NCI-H446 treated with DMSO at 0.1 percent for 48 hours (cell line): ENCODE measurements around the gene PRKD1.
"Not testable (repeated sequence)": the region's sequence is repeated elsewhere in the genome, so short reads cannot be mapped to it uniquely, and the experiment has no call there.

Source experiments
- DNase-seq: peaks from one replicate; lab custom pipeline; 2025; lab: John Stamatoyannopoulos, UW

PRKD1 gene

GRCh38 chr14:29799464-29800095 lies 128.1 kb downstream of the PRKD1 start:
- DNase-seq, result no peak

DNA sequence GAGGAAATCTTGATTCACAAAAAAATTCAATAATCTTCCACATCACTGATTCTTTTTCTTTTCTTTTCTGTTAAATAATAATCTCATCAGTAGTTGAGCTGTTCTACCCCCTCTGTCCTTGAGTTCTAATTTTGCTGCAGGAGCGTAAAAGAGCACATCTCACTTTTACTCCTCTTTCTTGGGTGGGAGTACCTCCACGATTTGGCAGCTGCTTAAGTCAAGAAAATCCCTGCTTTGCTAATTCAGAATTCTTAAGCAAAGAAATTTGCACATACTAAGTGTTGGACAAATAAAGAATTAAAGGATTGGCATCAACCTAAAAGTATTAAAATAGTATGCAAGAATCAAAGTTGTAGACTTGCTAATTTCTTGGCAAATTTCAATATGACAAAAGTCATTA lies 128.8 kb downstream of the PRKD1 start:
- no peak for DNase-seq

GRCh38 chr14:29798108-29798663 lies 129.5 kb downstream of the PRKD1 start:
- DNase-seq, result no peak

- DNase-seq, result no peak
Measured at GRCh38 chr14:29796853-29797252, 130.8 kb downstream of the PRKD1 start.

DNA sequence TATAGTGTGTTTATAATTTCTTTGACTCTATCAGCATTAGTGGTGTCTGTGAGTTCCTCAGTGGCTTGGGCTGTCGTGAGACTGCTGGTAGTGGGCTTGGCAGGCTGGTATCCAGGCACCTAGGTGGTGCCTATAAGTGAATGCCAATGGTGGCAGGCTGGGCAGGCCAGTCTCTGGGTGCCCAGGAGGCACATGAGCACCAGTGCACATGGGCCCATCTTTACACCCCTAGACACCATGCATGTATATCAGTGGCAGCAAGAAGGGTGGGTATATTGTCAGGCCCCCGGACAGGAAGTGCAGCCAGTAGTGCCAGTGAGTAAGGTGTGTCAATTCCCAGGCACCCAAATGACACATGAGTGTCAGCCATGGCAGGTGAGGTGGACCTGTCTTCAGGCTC lies 138.2 kb downstream of the PRKD1 start:
- DNase-seq, result no peak

DNA sequence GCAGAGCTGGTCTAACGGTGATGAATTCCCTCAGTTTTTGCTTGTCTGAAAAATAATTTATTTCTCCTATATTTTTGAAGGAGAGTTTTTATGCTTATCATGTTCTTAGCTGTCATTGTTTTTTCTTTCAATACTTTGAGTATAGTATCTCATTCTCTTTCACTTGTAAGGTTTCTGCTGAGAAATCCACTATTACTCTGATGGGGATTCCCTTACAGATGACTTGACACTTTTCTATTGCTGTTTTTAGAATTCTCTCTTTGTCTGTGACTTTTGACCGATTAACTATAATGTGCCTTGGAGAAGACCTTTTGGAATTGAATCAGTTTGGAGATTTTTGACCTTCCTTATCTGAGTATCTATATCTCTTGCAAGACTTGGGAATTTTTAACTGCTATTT lies 139.6 kb downstream of the PRKD1 start:
- no peak for DNase-seq

DNA sequence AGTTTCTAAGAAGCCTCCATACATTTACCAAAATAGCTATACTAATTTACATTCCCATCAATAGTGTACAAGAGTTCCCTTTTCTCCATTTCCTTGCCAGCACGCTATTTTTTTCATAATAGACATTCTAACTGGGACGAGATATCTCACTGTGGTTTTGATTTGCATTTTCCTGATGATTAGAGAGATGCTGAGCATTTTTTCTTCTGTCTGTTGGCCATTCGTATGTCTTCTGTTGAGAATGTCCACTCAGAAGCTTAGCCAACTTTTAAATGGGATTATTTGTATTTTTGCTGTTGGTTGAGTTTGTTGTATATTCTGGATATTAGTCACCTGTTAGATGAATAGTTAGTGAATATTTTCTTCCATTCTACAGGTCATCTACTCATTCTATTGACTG lies 144.1 kb downstream of the PRKD1 start:
- no peak for DNase-seq

GRCh38 chr14:29782041-29782440 lies 145.6 kb downstream of the PRKD1 start:
- DNase-seq, result no peak

- DNase-seq, result not testable (repeated sequence)
Measured at GRCh38 chr14:29777142-29777541, 150.5 kb downstream of the PRKD1 start.

- no peak for DNase-seq
Measured at GRCh38 chr14:29773990-29774389, 153.7 kb downstream of the PRKD1 start.

GRCh38 chr14:29763342-29763858 lies 164.2 kb downstream of the PRKD1 start:
- DNase-seq, result no peak

GRCh38 chr14:29759521-29760340 lies 167.9 kb downstream of the PRKD1 start:
- no peak for DNase-seq

DNA sequence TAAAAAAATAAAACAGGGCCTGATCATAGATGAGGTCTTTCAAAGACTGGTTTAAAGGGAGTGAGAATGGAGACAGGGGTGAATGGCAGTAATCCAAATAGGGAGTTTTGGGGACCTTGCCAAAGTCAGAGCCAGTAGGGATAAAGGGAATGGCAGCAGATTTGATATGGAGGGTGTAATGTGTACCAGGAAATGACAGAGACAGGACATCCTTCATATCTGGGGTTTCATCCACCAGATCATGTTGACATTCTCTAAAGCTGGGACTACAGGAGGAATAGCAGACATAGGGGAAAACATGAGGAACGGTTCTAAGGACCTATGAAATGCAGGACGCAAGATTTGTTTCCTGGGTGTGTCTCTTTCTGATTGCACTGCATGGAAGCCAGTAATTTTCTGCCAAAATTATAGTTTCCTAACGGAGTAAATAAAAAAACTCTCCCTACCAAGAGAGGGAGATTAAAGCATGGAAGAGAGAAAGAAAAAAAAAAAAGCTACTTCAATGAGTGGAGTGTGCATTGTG lies 169.9 kb downstream of the PRKD1 start:
- DNase-seq, result no peak

DNA sequence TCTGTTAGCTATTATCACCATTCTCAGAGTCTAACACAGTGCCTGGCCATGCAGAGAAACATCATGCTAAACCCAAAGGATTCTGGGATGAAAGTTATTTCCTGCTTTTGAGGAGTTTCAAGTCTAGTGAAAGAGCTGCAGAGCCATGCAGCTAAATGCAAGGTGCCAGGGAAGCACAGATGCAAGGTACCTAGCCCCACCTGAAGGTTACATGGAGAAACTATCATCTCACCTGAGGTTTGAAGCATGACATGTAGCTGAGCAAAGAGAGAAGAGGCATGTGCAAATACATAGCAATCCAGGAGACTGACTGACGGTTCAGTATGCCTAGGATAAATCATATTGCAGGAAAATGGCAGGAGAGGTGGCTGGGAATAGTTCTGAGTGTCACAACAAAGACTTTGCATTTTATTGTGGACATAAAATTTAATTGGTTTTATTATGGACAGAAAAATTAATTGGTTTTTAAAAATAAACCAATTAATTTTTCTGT lies 170.4 kb downstream of the PRKD1 start:
- no peak for DNase-seq

- no peak for DNase-seq
Measured at GRCh38 chr14:29756019-29756385, 171.6 kb downstream of the PRKD1 start.

GRCh38 chr14:29755311-29756018 lies 172.2 kb downstream of the PRKD1 start:
- DNase-seq, result no peak

GRCh38 chr14:29754134-29754533 lies 173.5 kb downstream of the PRKD1 start:
- no peak for DNase-seq

DNA sequence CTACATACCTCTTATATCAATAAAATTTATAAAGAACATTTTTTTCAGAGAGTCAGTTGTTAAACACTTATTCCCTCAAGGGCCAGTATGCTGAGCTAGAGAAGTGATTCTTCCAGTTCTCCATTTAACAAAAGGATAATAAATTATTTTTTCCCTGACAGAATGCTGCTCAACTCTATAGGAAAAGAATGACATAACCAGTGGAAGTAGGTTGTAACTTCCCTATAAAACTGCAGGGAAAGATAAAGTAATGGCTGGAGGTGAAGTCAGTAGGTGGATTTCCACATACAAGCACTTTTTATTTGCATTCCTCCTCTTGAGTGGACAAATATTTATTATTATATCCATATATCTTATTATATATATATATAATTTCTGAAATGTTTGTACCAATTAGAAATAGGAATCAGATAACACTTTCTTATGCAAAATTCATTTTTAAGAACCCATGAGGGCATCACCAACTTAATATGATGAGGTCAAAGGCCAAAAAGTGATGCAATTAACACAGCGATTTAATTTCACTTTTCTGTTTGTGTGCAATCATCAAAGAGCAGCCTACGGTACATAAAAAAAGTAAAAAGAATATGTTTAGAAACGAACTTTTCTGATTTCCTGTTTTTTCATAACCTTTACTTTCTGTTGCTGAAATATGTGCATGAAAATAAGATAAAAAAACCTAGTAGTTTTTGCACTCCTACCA lies 175.3 kb downstream of the PRKD1 start:
- no peak for DNase-seq

GRCh38 chr14:29749829-29750228 lies 177.8 kb downstream of the PRKD1 start:
- DNase-seq, result no peak

DNA sequence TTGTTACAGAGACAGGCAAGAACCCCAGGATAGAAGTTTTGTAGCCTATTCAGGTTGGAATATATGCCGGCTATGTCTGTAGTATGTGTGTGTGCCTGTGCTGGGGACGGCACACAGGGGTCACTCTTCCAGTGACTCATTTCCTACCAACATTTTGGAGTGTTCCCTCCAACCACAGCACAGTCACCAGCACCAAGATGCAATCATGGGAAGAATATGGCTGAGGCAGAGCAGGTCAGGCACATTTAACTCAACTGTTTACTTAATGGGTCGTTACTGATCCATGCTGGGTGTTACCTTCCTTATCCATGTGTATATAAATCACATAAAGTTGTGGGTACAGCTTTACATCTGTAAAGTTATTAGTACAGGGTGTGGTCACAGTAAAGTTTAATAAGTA lies 178.3 kb downstream of the PRKD1 start:
- no peak for DNase-seq

DNA sequence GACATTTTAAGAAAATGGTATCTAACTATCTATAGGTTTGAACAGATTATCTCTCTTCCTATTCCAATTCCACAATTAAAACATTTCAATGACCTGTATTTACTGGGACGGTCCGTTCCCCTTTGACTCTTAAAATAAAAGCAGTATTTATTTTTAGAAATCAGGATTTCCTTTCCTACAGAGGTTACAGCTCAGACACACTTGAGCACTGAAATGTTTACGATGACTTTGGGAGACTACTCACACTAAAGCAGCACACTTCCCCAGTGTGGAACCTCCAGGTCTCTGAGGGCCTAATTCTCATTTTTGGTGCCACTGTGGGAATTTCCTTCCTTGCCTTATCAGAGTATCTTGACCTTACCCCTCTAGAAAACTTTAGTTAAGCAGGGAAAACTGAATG lies 181.8 kb downstream of the PRKD1 start:
- DNase-seq, result no peak

DNA sequence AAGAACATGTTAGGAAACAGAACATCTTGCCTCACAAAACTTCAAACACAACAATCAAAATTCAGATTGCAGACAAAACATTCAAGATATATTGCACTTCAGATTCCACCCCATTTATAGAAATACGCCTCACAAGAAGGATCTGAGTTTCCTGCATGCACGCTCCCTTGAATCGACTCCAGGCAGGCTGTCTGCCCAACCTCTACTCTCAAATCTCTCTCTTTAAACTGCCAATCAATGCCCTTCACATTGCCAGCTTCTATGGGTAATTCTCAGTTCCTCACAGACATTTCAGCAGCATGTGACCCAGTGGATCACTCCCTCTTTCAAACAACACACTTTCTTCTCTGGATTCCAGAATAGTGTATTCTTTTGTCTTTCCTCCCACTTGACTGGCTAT lies 184.1 kb downstream of the PRKD1 start:
- DNase-seq, result peak; percentile 79
